HepG2 (cell line): Measurements from ENCODE around the gene COASY.

Source experiments
- CHD4 ChIP-seq: fragments of 200-600 bp; sonication (generic); IDR thresholded peaks from 2 replicates; pipeline ENCODE4 v1.7.0; 2017; ENCODE audit warnings: mild to moderate bottlenecking, low read length, borderline replicate concordance
- POLR2A ChIP-seq, 2 experiments: IDR thresholded peaks; 2 replicates each; pipeline ENCODE4 v1.6.1; 2011; ENCODE audit warnings: low read depth in 2 of 2, low read length in 2 of 2, mild to moderate bottlenecking in 1 of 2, moderate library complexity in 1 of 2; ENCODE audit not compliant: insufficient read depth in 1 of 2
- WIZ ChIP-seq: sonication (generic); formaldehyde crosslinking; IDR thresholded peaks from 2 replicates; pipeline ENCODE4 v1.5.1; 2020; ENCODE audit warnings: mild to moderate bottlenecking, missing genetic modification reagents
- TF ChIP-seq, protein P1 (sequence below): sonication (generic); formaldehyde crosslinking; IDR thresholded peaks from 2 replicates; pipeline ENCODE4 v1.5.0; 2020; ENCODE audit warnings: mild to moderate bottlenecking, missing genetic modification reagents, moderate library complexity

DNA sequence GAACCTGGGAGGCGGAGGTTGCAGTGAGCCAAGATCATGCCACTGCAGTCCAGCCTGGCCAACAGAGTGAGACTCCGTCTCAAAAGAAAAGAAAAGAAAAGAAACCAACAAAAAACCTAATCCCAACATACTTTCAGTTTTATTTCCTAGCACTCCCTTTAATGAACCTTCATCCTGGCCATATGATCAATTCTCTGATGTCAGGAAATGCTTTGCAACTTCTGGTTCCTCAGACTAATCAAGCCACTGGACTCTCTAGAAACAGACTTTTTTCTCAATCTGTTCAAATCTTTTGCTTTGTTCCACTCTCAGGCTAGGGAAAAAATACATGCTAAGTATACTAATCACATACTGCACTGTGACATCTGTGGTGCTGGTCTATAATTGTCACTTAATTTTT lies 28.9 kb downstream of the COASY start:
- TF ChIP-seq CHD4 (no peak), POLR2A (IDR thresholded peaks at IDR 0.05; ENCODE audit: insufficient read depth in 1 of 2, low read depth in 2 of 2, low read length in 2 of 2) (no peak), WIZ (CRISPR knock-in tag) (no peak)
- TF ChIP-seq, protein P1, sequence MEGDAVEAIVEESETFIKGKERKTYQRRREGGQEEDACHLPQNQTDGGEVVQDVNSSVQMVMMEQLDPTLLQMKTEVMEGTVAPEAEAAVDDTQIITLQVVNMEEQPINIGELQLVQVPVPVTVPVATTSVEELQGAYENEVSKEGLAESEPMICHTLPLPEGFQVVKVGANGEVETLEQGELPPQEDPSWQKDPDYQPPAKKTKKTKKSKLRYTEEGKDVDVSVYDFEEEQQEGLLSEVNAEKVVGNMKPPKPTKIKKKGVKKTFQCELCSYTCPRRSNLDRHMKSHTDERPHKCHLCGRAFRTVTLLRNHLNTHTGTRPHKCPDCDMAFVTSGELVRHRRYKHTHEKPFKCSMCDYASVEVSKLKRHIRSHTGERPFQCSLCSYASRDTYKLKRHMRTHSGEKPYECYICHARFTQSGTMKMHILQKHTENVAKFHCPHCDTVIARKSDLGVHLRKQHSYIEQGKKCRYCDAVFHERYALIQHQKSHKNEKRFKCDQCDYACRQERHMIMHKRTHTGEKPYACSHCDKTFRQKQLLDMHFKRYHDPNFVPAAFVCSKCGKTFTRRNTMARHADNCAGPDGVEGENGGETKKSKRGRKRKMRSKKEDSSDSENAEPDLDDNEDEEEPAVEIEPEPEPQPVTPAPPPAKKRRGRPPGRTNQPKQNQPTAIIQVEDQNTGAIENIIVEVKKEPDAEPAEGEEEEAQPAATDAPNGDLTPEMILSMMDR: no peak
